ENCODE data around the gene GPD2.

GPD2 gene

DNA sequence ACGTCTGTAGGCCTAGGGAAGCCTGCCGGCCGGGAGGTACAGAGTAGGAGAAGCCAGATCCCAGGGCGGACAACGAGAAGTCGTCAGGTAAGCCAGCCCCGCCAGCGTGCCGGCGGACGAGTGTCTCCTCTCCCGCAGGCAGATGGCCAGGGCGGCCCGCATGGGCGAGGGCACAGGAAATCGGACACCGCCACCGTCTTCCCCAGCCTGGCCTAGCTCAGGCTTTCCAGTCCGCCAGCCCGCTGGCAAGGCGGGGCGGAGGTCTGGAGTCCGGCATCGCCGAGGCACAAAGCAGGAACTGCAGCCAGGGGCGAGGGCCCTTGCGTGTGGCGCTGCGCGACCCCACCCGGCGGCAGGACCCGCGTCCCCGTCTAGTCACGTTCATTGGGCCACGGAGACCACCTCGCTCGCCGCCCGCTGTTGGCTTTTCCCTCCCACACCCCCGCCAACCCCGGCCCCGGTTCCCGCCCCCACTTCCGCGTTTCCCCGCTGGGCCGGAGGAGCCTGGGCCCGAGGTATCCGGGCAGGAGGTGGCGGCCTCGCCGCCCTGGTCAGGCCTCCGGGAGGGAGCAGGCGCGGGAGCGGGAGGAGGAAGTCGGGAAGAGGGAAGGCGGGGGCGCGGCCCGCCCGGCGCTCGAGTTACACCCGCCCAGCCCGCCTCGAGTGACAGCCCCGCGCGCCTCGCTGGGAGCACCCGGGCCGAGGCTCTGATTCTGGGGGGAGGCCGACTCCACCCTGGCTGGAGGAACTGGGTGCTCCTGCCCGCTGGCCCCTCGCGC, at the start of gene GPD2:
GPD2 (plus strand) TSS at position 662 of the 779 bp plus-strand sequence. CDS start 39,727 bp downstream, outside the sequence.
- H3K4me3 ChIP-seq, result peak within 1 kb of the TSS; percentile 76
- TF ChIP-seq POLR2AphosphoS5 (IDR thresholded peaks at IDR 0.05; ENCODE audit: borderline replicate concordance, low read depth, low read length), result peak; percentile 62
- no peak for TF ChIP-seq FOXP2 (optimal IDR thresholded peaks at IDR 0.05; ENCODE audit: control extremely low read depth, extremely low read length, insufficient read depth)
- no peak for TF ChIP-seq EZH2 (IDR thresholded peaks at IDR 0.05)
- no peaks in the 10 kb centered on the region for H3K9me3 ChIP-seq (ENCODE audit: low read depth, low read length)
- no peak within 1 kb of the TSS for H3K27ac ChIP-seq
- H3K36me3 ChIP-seq (ENCODE audit: insufficient read depth, low read length), result no peaks in the 10 kb centered on the region
- peak within 1 kb of the TSS; percentile 64 for H3K9ac ChIP-seq (ENCODE audit: insufficient read length)
- DNase-seq (ENCODE audit: low read depth, low spot score), result no peak

GRCh38 chr2:156394033-156394741, 42.0 kb upstream of the GPD2 start:
- Histone ChIP-seq H3K9ac (ENCODE audit: insufficient read length) (no peak overlapping the region), H3K36me3 (ENCODE audit: insufficient read depth, low read length) (no peaks in the 10 kb centered on the region), H3K27ac (no peak overlapping the region), H3K4me3 (no peak overlapping the region), H3K9me3 (ENCODE audit: low read depth, low read length) (no peaks in the 10 kb centered on the region)
- TF ChIP-seq EZH2 (IDR thresholded peaks at IDR 0.05), result no peak
- no peak for TF ChIP-seq FOXP2 (optimal IDR thresholded peaks at IDR 0.05; ENCODE audit: control extremely low read depth, extremely low read length, insufficient read depth)
- no peak for TF ChIP-seq POLR2AphosphoS5 (IDR thresholded peaks at IDR 0.05; ENCODE audit: borderline replicate concordance, low read depth, low read length)
- no peak for DNase-seq (ENCODE audit: low read depth, low spot score)

DNA sequence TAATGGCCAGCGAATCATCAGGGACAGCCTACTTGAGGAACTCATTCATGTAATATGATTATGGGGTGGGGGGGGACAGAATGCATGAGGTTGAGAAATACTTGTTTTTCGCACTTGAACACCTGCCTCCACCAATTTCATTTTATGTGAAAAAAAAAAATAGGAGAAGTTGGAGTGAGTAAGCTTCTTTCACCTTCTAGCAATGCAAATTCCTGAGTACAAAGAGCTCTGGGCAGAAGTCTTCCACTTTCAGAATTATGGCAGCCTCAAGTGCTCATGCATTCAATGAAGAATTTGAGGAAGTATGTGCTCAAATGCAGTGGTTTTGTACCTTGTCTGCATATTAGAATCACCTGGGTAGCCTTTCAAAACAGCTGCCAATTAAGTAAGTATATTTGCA, 40.1 kb upstream of the GPD2 start:
- Histone ChIP-seq H3K36me3 (ENCODE audit: insufficient read depth, low read length) (no peaks in the 10 kb centered on the region), H3K27ac (no peak overlapping the region), H3K9me3 (ENCODE audit: low read depth, low read length) (no peaks in the 10 kb centered on the region), H3K9ac (ENCODE audit: insufficient read length) (no peak overlapping the region), H3K4me3 (no peak overlapping the region)
- no peak for DNase-seq (ENCODE audit: low read depth, low spot score)
- no peak for TF ChIP-seq POLR2AphosphoS5 (IDR thresholded peaks at IDR 0.05; ENCODE audit: borderline replicate concordance, low read depth, low read length)
- TF ChIP-seq EZH2 (IDR thresholded peaks at IDR 0.05), result no peak
- TF ChIP-seq FOXP2 (optimal IDR thresholded peaks at IDR 0.05; ENCODE audit: control extremely low read depth, extremely low read length, insufficient read depth), result no peak

GRCh38 chr2:156397229-156397628, 39.0 kb upstream of the GPD2 start:
- Histone ChIP-seq H3K9ac (ENCODE audit: insufficient read length) (no peak overlapping the region), H3K4me3 (no peak overlapping the region), H3K9me3 (ENCODE audit: low read depth, low read length) (no peaks in the 10 kb centered on the region), H3K27ac (no peak overlapping the region), H3K36me3 (ENCODE audit: insufficient read depth, low read length) (no peaks in the 10 kb centered on the region)
- no peak for TF ChIP-seq EZH2 (IDR thresholded peaks at IDR 0.05)
- no peak for TF ChIP-seq FOXP2 (optimal IDR thresholded peaks at IDR 0.05; ENCODE audit: control extremely low read depth, extremely low read length, insufficient read depth)
- no peak for TF ChIP-seq POLR2AphosphoS5 (IDR thresholded peaks at IDR 0.05; ENCODE audit: borderline replicate concordance, low read depth, low read length)
- no peak for DNase-seq (ENCODE audit: low read depth, low spot score)

DNA sequence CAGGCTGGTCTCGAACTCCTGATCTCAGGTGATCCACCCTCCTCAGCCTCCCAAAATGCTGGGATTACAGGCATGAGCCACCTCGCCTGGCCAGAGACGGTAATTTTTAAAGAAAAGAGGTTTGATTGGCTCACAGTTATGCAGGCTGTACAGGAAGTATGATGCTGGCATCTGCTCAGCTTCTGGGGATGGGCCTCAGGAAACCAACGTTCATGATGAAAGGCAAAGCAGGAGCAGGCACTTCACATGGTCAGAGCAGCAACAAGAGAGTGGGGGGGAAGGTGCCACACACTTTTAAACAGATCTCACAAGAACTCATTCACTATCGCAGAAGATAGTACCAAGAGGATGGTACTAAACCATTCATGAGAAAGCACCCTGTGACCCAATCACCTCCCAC, 38.0 kb upstream of the GPD2 start:
- Histone ChIP-seq H3K4me3 (no peak overlapping the region), H3K36me3 (ENCODE audit: insufficient read depth, low read length) (no peaks in the 10 kb centered on the region), H3K27ac (no peak overlapping the region), H3K9me3 (ENCODE audit: low read depth, low read length) (no peaks in the 10 kb centered on the region), H3K9ac (ENCODE audit: insufficient read length) (no peak overlapping the region)
- DNase-seq (ENCODE audit: low read depth, low spot score), result no peak
- TF ChIP-seq FOXP2 (optimal IDR thresholded peaks at IDR 0.05; ENCODE audit: control extremely low read depth, extremely low read length, insufficient read depth), result no peak
- no peak for TF ChIP-seq POLR2AphosphoS5 (IDR thresholded peaks at IDR 0.05; ENCODE audit: borderline replicate concordance, low read depth, low read length)
- no peak for TF ChIP-seq EZH2 (IDR thresholded peaks at IDR 0.05)

DNA sequence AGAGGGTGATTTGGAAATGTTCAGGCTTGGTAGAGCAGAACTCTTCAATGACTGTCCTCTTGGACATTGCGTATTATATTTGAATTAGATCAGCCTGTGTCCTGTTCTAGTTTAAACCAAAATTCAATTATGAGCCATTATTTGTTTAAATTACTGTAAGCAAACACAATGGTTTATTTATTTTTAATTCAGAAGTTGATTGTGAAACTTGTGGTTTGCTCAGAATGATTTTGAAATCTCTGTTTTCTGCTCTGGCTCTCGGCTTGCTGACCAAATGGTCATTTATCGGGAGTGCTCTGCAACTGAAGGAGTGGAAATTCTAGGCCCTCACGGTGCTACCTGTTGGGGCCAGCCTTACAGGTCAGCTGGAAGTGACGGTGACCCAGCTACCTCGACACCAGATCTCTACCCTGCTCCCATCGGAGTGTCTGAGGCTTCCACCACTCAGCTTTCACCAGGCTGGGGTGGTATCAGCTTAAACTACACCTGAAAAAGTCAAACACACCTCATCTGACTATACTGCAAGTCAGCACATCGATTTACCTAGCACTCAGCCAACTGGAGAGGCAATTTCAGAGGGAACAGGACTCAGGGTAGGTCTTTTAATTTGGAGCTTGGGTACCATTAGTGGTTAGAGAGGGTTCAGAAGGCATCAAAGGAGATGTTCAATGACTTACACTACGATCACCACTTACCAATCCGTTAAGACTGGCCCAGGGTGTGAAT, 36.8 kb upstream of the GPD2 start:
- Histone ChIP-seq H3K27ac (no peak overlapping the region), H3K36me3 (ENCODE audit: insufficient read depth, low read length) (no peaks in the 10 kb centered on the region), H3K9me3 (ENCODE audit: low read depth, low read length) (no peaks in the 10 kb centered on the region), H3K9ac (ENCODE audit: insufficient read length) (peak overlapping the region; percentile 92), H3K4me3 (peak overlapping the region; percentile 99)
- no peak for DNase-seq (ENCODE audit: low read depth, low spot score)
- no peak for TF ChIP-seq POLR2AphosphoS5 (IDR thresholded peaks at IDR 0.05; ENCODE audit: borderline replicate concordance, low read depth, low read length)
- TF ChIP-seq EZH2 (IDR thresholded peaks at IDR 0.05), result no peak
- TF ChIP-seq FOXP2 (optimal IDR thresholded peaks at IDR 0.05; ENCODE audit: control extremely low read depth, extremely low read length, insufficient read depth), result no peak

DNA sequence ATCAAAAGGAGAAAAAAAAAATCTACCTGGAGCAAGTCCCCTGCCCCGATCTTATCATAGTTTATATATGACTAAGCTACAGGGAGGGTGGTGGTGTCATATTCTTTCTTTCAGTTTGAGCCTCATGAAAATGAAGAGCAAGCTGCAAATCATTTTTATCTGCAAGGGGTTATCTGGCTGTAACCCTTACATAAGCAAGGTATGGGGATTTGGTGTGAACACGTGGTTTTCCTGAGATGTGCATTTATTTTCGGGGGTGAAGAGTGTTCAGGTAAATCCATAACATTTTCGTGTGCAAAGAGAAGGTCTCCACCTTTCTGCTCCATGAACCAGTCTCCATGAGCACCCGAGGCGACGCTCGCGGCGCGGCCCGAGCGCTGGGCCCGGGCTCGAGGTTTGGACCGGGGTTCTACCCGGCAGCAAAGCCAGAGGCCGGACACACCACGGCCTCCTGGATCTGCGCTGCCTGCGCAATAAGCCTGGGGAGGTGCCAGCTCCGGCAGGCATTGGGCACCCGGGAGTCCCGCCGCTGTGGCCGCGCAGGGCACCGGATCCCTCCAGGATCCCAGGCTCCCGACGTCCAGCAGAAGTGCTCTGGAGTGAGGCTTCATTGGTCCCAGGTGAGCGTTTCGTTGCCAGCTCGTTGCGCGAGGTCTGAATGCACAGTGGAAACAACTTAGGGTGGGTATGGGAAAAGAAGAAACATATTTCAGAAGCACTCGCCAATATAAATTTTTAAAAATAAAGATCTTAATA, 36.1 kb upstream of the GPD2 start:
- no peak for DNase-seq (ENCODE audit: low read depth, low spot score)
- Histone ChIP-seq H3K4me3 (peak overlapping the region; percentile 99), H3K9ac (ENCODE audit: insufficient read length) (peak overlapping the region; percentile 92), H3K9me3 (ENCODE audit: low read depth, low read length) (no peaks in the 10 kb centered on the region), H3K27ac (no peak overlapping the region), H3K36me3 (ENCODE audit: insufficient read depth, low read length) (no peaks in the 10 kb centered on the region)
- TF ChIP-seq EZH2 (IDR thresholded peaks at IDR 0.05), result no peak
- TF ChIP-seq POLR2AphosphoS5 (IDR thresholded peaks at IDR 0.05; ENCODE audit: borderline replicate concordance, low read depth, low read length), result no peak
- no peak for TF ChIP-seq FOXP2 (optimal IDR thresholded peaks at IDR 0.05; ENCODE audit: control extremely low read depth, extremely low read length, insufficient read depth)
